HepG2 (cell line): ENCODE measurements around the gene SULT6B1. TPM values are rescaled to one million over a fixed set of nuclear protein-coding genes. Genes with fewer than 3 reads are reported as not detected.
A peak's percentile ranks its signal among the peaks of the same experiment; 100 is the strongest.

Experiments
- CEBPB ChIP-seq: IDR thresholded peaks from 2 replicates; pipeline ENCODE4 v1.6.1; 2011; ENCODE audit warnings: low read depth, low read length, improper control_type of control experiment, borderline replicate concordance
- CTCF ChIP-seq: sonication (generic); formaldehyde crosslinking; IDR thresholded peaks from 2 replicates; pipeline ENCODE4 v1.5.0; 2020; ENCODE audit warnings: mild to moderate bottlenecking, missing genetic modification reagents, moderate library complexity
- FIP1L1 ChIP-seq: fragments of 200-400 bp; formaldehyde crosslinking; IDR thresholded peaks from 2 replicates; pipeline ENCODE4 v1.6.1; 2018; ENCODE audit warnings: low read depth, mild to moderate bottlenecking, low read length, moderate library complexity, borderline replicate concordance; ENCODE audit not compliant: insufficient read depth
- FOXO4 ChIP-seq: sonication (generic); formaldehyde crosslinking; conservative IDR thresholded peaks from 2 replicates; pipeline ENCODE4 v1.8.1; 2023; ENCODE audit warnings: missing genetic modification reagents
- NKX3-1 ChIP-seq: sonication (generic); formaldehyde crosslinking; IDR thresholded peaks from 2 replicates; pipeline ENCODE4 v1.5.0; 2020; ENCODE audit warnings: missing genetic modification reagents
- SOX5 ChIP-seq: IDR thresholded peaks from 2 replicates; pipeline ENCODE4 v1.6.1; 2016; ENCODE audit warnings: borderline replicate concordance
- ZC3H13 ChIP-seq: sonication (generic); formaldehyde crosslinking; IDR thresholded peaks from 2 replicates; pipeline ENCODE4 v1.8.1; 2023; ENCODE audit warnings: mild to moderate bottlenecking, missing genetic modification reagents, moderate library complexity
- ZNF121 ChIP-seq: sonication (generic); formaldehyde crosslinking; IDR thresholded peaks from 2 replicates; pipeline ENCODE4 v1.5.0; 2020; ENCODE audit warnings: mild to moderate bottlenecking, missing genetic modification reagents
- ZNF280B ChIP-seq: sonication (generic); formaldehyde crosslinking; IDR thresholded peaks from 2 replicates; pipeline ENCODE4 v1.5.0; 2020; ENCODE audit warnings: missing genetic modification reagents, mild to moderate bottlenecking, borderline replicate concordance
- ZNF333 ChIP-seq: sonication (generic); formaldehyde crosslinking; IDR thresholded peaks from 2 replicates; pipeline ENCODE4 v1.4.0; 2020; ENCODE audit warnings: mild to moderate bottlenecking, missing genetic modification reagents, borderline replicate concordance
- ZNF775 ChIP-seq: sonication (generic); formaldehyde crosslinking; IDR thresholded peaks from 2 replicates; pipeline ENCODE4 v1.4.0; 2020; ENCODE audit warnings: missing genetic modification reagents, mild to moderate bottlenecking, moderate library complexity, borderline replicate concordance
- polyA plus RNA-seq, 8 experiments: library from polyadenylated mRNA; depleted of rRNA in 3 of 8; stranded (reverse) in 7 of 8; unstranded in 1 of 8; fragments of >200 nt; fragmentation: Illumina TruSeq in 4 of 8; extraction: Trizol in 4 of 8; gene quantifications; 2 replicates each; pipeline versions ENCODE4 v1.2.1 to v1.2.3, GENCODE V29; 2011 to 2016; ENCODE audit warnings: low read depth in 4 of 8, missing spikeins in 1 of 8, mixed read lengths in 1 of 8; ENCODE audit not compliant: insufficient read depth in 1 of 8
- total RNA-seq, 5 experiments: library from RNA; depleted of rRNA; stranded (reverse); fragments of >200 nt; fragmentation: Illumina TruSeq; extraction: Trizol; gene quantifications; 2 replicates each; pipeline ENCODE4 v1.2.3, GENCODE V29; 2016; ENCODE audit warnings: low read depth in 1 of 5

SULT6B1 gene
- total and polyA plus RNA-seq, 2 of the 13 experiments (the other 11 are each of a cell fraction or from before 2014, with no cell fraction given) = not detected

GRCh38 chr2:37168217-37168981 lies 20.1 kb downstream of the SULT6B1 start (continued):
- TF ChIP-seq ZNF121 (CRISPR knock-in tag) (peak; percentile 19; the same call in 1 of the 2 replicates), NKX3-1 (CRISPR knock-in tag) (no peak), CTCF (CRISPR knock-in tag) (peak; percentile 82), FIP1L1 (no peak), CEBPB (peak; percentile 67), FOXO4 (no peak), ZC3H13 (CRISPR knock-in tag) (no peak), SOX5 (CRISPR knock-in tag) (0 out of 2 replicates have a peak, but pooled peaks have one; percentile 8), ZNF333 (no peak), ZNF775 (no peak), ZNF280B (CRISPR knock-in tag) (no peak)
